GM19372 (cell line): ENCODE measurements around the gene RNU5D-1.
"Not testable (repeated sequence)": the region's sequence is repeated elsewhere in the genome, so short reads cannot be mapped to it uniquely, and the experiment has no call there.

Experiments used
- ATAC-seq: cut with Tn5 transposase; IDR thresholded peaks from one replicate; pipeline ENCODE4 v1.9.1; 2021; ENCODE audit warnings: mild to moderate bottlenecking, low read depth, moderate library complexity; ENCODE audit not compliant: unreplicated experiment

The RNU5D-1 gene

DNA sequence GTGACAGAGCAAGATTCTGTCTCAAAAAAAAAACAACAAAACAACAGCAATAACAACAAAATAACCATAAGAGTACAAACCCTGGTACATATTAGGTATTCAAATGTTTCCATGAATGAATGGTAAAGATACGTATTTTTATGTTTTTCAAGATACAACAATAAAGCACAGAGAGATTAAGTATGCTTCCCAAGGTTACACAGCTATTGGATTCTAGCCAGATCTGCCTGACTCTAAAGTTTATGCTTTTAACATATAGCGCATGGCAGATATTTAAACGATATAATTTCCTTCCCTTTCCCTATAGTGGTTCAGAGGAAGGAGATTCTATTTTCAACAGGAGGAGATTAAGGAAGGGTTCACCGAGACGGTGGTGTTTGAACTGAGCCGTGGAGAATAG is 25.5 kb downstream of the RNU5D-1 start:
- ATAC-seq: no peak

DNA sequence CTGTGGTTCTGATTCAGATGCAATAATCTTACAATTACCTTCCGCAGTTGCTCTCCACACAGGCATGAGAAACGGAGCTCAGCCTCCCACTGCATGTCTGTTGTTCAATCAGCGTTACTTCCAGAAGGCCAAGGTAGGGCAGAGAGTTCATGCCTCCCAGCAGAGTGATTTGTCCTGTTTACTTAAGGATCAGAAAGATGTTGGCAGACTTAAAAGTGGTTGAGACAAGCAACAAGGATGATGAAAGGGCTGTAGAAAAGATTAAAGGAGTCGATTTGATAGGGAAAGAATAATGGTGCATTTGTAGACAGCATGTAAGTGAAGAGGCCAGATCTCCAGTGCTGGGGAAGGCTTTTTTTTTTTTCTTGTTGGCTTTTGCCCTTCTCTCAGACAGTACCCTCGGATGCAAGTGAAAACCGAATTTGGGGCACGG is 29.8 kb downstream of the RNU5D-1 start:
- no peak for ATAC-seq

DNA sequence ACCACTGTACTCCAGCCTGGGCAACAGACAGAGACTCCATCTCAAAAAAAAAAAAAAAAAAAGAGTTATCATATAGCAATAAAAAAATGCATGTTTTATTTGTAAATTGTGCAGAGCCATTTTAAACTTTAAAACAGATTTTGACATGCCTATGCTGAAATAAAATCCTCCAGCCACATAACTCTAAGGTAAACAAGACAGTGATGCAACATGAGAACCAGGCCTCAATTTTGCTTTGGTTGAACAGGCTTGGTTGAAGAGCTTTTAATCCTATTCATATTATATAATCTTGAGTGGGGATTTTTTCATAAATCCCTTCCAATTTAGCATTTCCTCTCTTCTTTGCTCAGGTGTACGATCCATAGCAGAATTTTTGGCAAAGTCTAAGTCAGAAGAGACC is 30.4 kb downstream of the RNU5D-1 start:
- no peak for ATAC-seq

DNA sequence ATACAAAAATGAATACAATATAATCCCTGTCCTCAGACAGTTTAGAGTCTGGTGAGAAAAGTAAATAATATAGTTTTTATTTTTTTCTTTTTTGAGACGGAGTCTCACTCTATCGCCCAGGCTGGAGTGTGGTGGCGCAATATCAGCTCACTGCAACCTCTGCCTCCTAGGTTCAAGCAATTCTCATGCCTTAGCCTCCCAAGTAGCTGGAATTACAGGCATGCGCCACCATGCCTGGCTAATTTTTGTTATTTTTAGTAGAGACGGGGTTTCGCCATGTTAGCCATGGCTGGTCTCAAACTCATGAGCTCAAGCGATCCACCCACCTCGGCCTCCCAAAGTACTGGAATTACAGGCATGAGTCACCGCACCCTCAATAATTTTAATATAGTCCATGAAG is 31.6 kb downstream of the RNU5D-1 start:
- ATAC-seq: not testable (repeated sequence)

DNA sequence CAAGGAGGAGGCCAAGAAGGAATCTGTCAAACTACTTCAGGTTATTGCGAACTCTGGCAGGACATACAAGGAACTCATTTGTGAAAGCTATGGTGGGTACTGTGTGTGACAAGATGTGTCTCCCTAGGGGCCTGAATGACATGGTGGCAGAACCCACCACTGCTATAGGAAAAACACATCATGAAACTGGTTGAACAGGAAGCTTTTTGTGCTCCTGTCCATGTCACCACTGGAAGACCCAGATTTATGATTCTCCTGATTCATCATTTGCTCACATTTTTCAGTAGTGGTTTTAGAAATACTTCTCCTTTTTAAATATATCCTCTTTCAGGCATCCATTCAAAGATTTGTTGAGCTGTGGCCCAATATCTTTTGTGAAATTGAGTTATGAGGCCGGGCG is 32.8 kb downstream of the RNU5D-1 start:
- no peak for ATAC-seq

DNA sequence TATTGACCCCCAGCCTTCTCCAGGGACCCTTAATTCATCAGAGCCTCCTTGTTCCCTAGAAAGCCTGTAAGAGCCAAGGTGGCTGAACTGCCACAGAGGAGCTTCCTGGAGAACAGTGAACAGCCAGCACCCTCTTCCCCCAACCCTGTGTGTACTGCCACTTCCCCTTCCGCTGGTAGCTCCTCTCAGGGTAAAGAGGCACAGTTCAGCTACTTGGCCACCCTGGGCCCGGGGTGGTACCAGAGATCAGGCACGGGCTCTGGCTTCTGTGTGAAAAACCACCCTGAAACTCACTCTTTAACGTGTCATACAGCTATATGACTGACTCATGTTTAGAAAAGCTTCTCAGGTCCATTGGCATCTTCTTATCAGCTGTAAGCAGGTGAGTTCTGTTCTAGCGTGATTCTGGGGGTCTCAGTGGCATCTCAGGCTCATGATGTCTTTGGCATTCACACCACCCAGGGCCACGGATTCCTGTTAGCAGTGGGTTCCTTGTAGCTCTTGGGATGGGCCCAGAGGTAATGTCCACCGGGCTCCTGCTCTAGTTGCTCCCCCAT is 34.1 kb downstream of the RNU5D-1 start:
- ATAC-seq: no peak

DNA sequence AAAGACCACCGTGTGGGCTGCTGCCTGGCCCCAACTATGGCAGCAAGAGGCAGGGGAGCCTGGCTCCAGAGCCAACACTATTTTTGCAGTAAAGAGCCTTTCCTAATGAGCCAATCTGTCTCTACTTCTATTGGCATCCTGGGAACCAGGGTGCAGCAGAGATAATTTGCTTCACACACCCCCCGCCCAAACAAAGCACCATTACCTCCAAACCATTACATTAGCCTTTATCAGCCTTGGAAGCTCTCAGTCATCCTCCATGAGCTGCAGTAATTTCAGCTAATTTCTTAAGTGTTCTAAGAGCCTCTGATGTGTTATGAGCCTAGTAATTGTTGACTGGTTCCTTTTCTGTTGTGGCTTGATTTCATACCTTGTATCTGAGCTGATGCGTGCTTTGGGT is 34.9 kb downstream of the RNU5D-1 start:
- ATAC-seq: no peak

DNA sequence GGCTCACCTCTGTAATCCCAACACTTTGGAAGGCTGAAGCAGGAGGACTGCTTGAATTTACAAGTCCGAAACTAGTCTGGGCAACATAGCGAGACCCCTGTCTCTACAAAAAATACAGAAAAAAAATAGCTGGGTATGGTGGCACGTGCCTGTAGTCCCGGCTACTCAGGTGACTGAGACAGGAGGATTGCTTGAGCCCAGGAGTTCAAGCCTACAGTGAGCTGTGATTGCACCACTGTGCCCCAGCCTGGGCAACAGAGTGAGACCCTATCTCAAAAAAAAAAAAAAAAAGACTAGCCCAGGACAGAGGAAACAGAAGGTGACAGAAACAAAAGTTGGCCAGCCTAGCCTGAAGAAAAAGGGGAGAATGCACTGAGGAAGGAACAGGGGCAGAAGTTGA is 35.3 kb downstream of the RNU5D-1 start:
- ATAC-seq: no peak

DNA sequence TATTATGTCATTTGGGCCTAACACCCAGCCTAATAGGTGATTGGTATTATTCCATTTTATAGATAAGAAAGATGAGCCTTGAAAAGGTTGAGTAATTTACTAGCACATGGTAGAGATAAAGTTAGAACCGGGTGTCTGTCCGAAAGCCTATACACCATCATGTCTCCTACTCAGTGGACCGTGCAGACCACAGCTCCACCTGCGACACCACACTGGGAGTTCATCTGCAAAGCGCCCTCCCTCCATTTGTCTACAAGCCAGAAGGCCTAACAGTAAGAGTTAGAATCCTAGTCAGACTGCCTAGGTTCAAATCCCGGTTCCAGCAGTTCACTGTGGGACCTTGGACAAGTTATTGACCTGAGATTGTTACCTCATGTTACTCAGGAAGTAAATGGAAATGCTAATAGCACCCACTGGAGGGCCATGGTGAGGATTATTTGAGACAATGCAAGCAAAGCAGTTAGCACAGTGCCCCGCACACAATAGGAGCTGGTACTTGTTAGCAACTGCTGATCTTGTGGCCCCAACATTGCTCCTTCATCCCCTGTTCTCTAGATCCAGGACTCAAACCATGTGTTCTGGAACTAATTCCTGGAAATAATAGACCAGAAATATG is 36.0 kb downstream of the RNU5D-1 start:
- no peak for ATAC-seq

DNA sequence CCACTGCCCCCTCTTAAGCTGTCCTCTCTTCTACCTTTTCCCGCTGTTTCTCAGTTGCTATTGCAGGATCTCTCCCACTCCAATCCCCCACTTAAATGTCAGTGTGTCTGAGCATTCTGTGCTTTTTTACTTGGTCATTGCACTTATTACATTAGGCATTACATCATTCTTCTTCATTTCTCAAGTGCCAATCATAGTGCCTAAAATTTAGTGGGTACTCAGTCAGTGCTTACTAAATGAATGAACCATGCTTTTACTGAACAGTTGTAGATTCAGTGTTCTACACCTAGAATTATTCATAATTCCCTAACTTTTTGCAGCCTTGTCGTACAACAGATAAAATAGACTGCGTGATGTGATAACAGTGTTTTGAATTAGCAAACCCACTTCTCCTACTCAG is 37.1 kb downstream of the RNU5D-1 start:
- ATAC-seq: no peak

DNA sequence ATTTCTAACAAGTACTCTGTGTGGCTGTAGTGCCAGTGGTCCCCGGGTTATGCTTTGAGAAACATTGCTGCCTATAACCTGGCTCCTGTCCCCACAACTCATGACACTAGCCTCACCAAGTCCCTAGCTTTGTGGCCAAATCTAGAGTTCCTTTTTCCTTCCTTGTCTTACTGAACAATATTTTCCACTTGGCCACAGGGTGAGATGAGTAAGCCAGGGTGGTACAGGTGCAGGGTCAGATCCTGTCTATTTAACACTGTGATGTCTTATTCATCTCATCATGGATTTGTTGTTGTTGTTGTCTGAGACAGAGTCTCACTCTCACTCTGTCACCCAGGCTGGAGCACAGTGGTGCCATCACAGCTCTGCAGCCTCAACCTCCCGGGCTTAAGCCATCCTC is 37.8 kb downstream of the RNU5D-1 start:
- no peak for ATAC-seq

DNA sequence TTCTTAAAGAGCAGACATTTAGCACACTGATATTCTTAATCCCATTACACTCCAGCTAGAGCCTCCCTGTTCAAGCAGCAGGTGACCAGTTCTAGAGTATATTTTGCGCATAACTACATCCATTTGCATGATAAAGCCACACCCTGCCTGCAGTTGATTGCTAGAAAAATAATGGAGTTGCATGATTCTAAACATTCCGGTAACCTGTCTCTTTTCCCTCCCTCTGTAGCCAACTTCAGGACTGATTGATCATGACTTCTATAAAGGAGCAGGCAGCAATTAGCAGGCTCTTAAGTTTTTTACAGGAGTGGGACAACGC is 41.6 kb downstream of the RNU5D-1 start:
- no peak for ATAC-seq

DNA sequence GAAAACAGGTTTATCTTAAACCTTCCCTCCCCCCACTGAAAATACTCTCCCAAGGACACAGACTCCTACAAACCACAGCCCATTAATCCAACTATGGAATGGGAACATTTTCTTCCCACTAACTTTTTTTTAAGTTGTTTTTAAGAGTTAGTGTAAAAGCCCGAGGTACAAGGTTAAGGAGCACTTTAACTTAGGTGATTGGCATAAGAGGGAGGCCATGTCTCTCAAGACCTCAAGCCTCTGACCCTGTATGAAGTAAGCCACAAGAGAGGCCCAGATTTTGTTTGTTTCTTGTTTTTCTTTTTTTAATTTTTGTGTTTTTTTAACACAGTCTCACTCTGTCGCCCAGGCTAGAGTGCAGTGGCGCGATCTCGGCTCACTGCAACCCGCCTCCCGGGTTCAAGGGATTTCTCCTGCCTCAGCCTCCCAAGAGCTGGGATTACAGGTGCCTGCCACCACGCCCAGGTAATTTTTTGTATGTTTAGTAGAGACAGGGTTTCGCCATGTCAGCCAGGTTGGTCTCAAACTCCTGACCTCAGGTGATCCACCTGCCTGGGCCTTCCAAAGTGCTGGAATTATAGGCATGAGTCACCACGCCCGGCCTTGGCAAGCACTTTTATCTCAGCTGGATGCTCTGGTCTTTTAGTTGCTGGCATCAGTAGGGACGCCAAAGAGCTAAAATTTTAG is 42.1 kb downstream of the RNU5D-1 start:
- no peak for ATAC-seq

DNA sequence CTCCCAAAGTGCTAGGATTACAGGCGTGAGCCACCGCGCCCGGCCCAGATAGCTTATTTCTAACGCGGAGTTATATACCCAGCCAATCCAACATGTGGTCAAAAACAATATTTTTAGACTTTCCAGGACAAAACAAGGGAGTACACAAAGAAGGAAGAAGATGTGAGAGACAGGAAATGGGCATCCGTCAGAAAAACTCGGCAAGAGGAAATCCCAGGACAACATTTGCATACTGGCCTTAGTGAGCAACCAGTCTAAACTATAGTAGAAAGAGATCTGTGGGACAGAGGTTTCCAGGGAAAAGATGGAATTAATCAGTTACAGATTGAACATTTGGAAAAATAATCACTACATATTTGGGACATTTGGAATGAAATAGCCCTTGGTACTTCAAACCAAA is 45.1 kb downstream of the RNU5D-1 start:
- ATAC-seq: no peak

DNA sequence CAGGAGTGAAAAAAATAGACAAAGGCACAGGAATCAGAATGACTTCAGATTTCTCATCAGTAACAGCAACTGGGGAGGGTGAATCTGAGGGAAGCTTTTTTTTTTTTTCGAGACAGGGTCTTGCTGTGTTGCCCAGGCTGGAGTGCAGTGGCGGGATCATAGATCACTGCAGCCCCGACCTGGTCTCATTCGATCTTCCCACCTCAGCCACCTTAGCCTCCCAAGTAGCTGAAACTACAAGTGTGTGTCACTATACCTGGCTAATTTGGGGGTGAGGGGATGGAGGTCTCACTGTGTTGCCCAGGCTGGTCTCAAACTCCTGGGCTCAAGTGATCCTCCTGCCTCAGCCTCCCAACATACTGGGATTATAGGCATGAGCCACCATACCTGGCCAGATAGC is 45.8 kb downstream of the RNU5D-1 start:
- ATAC-seq: no peak

DNA sequence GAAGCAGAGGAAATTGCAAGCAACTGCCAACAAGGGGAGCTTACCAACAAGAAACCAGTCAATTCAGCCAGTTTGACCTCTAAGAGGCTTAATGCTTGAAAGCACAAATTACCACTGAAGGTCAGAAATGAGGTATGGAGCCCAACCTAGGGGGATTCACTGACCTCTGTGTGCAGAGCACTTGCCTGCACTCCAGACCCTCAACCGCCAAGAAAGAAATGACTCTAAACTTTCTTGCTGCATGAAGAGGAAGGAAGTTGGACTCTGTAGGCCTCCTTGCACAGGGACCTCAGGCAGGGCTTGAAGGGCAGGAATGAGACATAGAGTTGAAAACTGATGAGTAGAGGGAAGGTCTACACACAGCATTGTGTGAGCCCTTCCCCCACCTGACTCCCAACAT is 46.4 kb downstream of the RNU5D-1 start:
- ATAC-seq: no peak

DNA sequence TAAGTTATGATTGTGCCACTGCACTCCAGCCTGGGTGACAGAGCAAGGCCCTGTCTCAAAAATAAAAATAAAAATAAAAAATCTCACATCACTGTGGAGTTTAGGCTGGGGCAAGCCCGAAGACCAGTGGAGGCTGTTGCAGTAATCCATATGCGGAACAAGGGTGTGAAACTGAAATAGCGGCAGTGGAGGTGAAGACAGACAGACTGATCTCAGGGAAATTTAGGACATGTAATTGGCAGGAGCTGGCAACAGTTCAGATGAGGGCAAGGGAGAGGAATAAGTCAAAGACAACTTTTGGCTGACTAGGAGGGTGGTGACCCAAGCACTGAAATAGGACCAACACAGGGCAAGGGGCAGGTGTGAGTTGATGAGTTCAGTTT is 48.1 kb downstream of the RNU5D-1 start:
- ATAC-seq: no peak

DNA sequence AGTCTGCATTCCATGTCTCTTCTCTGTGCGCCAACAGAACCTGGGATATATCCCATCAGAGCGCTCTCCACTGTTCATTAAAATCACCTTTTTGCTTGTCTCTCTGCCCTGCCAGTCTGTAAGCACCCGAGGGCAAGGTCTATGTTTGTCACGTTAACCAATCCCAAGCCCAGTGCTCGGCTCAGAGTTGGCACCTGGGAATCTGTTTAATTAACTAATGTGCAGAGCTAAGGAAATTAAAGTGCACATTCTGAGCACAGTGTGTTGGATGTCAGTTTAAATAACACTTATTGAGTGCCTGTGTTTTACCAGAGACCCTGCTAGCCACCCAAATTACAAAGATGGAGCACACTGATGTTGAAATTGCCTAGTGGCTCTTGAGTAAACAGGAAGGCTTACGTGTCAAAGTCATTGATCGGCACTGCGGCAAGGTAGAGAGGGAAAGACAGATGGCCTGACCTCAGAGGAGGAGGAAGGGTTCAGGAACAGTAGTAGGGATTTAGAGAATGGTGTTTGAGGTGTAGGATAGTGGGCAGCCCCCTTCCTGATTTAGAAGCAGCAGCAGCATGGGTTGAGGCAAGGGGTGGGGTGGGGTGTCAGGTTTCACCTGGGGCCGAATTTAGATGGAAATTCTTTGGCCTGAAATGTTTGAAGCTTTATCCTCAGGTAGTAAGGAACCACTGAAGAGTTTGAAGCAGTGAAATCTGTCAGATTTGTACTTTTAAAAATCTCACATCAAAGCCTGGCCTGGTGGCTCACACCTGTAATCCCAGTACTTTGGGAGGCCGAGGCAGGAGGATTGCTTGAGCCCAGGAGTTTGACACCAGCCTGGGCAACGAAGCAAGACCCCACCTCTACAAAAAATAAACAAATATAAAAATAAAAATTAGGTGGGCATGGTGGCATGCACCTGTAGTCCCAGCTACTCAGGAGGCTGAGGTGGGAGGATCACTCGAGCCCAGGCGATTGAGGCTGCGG is 48.8 kb downstream of the RNU5D-1 start:
- ATAC-seq: no peak
